ENCODE results near the gene RBM12. TPM values are rescaled to one million over a fixed set of nuclear protein-coding genes. Genes with fewer than 3 reads are reported as not detected.

RBM12 gene
- total and polyA plus RNA-seq, 2 experiments from 2014 or later: 18.5 to 36.0 TPM

DNA sequence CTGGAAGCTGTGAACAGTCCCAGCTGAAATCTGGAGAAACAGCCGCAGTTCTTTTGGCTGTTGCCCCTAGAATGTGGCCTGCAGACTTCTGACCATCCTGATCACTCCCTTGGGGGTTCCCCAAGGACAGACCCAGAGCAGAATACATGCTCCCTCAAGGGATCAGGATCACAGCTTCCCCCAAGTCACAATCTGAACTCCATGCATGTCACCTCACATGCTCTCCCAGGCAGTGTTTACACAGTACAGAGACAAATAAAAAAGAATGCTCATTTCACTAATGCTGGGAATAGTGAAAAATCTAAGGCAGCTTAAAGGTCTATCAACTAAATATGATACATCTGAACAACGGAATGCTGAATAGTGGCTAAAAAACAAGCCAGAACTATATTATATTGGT, 28.6 kb downstream of the RBM12 start:
- Histone ChIP-seq H3K27me3 (replicated peaks; ENCODE audit: insufficient read depth) (no peaks in the 10 kb centered on the region), H3K79me2 (ENCODE audit: insufficient read depth) (peaks cover 91% of the 10 kb centered on the region), H3K27ac (no peak overlapping the region), H2AFZ (no peak overlapping the region), H3K36me3 (ENCODE audit: low read depth) (no peaks in the 10 kb centered on the region), H3K9ac (no peak overlapping the region), H3K9me2 (ENCODE audit: insufficient read depth) (no peaks in the 10 kb centered on the region), H3K4me1 (ENCODE audit: insufficient read depth) (no peaks in the 10 kb centered on the region), H3F3A (ENCODE audit: insufficient read depth) (0 out of 2 replicates have a peak, but pooled peaks cover 8% of the 10 kb centered on the region), H3K4me2 (ENCODE audit: unreplicated experiment) (no peak overlapping the region), H4K20me1 (ENCODE audit: insufficient read depth) (0 out of 2 replicates have a peak, but pooled peaks cover 7% of the 10 kb centered on the region), H3K9me3 (ENCODE audit: low read depth) (no peaks in the 10 kb centered on the region), H3K4me3 (no peak overlapping the region)
- WGBS, 2 experiments (ENCODE audit: low coverage in 1 of 2, low lambda C conversion rate in 2 of 2, missing lambda C conversion rate in 2 of 2): 32 to 47% methylated on average over 2 of the region's 2 CpGs
- no peak for DNase-seq
- in situ Hi-C loops (cut with MboI): no loop called here
- TF ChIP-seq EZH2 (IDR thresholded peaks at IDR 0.05; ENCODE audit: insufficient read depth, poor library complexity, severe bottlenecking) (no peak), EZH2phosphoT487 (IDR thresholded peaks at IDR 0.05; ENCODE audit: insufficient read depth, low read depth) (no peak)

DNA sequence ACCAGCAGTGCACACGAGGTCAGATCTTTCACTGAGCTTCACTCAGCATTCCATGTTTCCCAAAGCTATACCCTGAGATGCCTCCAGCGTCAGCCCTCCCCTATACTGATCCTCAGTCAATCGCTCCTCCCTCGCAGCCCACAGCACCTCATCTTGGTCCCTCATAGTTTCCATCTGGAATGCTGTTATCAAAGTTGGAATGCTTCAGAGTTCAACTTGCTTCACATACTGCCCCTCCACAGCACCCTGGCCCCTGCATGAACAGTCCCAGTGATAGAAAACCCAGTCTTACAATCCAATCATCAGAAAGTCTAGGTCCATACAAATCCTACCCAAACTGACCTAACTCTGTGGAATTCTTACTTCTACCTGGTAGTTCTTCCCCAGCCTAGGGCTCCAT, 29.0 kb downstream of the RBM12 start:
- H3K27me3 ChIP-seq (replicated peaks; ENCODE audit: insufficient read depth): no peaks in the 10 kb centered on the region
- H3K9me2 ChIP-seq (ENCODE audit: insufficient read depth): no peaks in the 10 kb centered on the region
- no peak for DNase-seq
- H3K36me3 ChIP-seq (ENCODE audit: low read depth): peaks cover under 1% of the 10 kb centered on the region; the same call in 1 of the 2 replicates
- no peak overlapping the region for H3K27ac ChIP-seq
- TF ChIP-seq EZH2 (IDR thresholded peaks at IDR 0.05; ENCODE audit: insufficient read depth, poor library complexity, severe bottlenecking) (no peak), EZH2phosphoT487 (IDR thresholded peaks at IDR 0.05; ENCODE audit: insufficient read depth, low read depth) (no peak)
- in situ Hi-C loops (cut with MboI): no loop called here
- 0 out of 2 replicates have a peak, but pooled peaks cover 6% of the 10 kb centered on the region for H3F3A ChIP-seq (ENCODE audit: insufficient read depth)
- 38 to 40% methylated on average over 4 of the region's 4 CpGs for WGBS, 2 experiments (ENCODE audit: low coverage in 1 of 2, low lambda C conversion rate in 2 of 2, missing lambda C conversion rate in 2 of 2)
- H2AFZ ChIP-seq: no peak overlapping the region
- H4K20me1 ChIP-seq (ENCODE audit: insufficient read depth): 0 out of 2 replicates have a peak, but pooled peaks cover 7% of the 10 kb centered on the region
- H3K4me3 ChIP-seq: no peak overlapping the region
- no peaks in the 10 kb centered on the region for H3K9me3 ChIP-seq (ENCODE audit: low read depth)
- no peaks in the 10 kb centered on the region for H3K4me1 ChIP-seq (ENCODE audit: insufficient read depth)
- peaks cover 86% of the 10 kb centered on the region for H3K79me2 ChIP-seq (ENCODE audit: insufficient read depth)
- H3K9ac ChIP-seq: no peak overlapping the region
- H3K4me2 ChIP-seq (ENCODE audit: unreplicated experiment): no peak overlapping the region

DNA sequence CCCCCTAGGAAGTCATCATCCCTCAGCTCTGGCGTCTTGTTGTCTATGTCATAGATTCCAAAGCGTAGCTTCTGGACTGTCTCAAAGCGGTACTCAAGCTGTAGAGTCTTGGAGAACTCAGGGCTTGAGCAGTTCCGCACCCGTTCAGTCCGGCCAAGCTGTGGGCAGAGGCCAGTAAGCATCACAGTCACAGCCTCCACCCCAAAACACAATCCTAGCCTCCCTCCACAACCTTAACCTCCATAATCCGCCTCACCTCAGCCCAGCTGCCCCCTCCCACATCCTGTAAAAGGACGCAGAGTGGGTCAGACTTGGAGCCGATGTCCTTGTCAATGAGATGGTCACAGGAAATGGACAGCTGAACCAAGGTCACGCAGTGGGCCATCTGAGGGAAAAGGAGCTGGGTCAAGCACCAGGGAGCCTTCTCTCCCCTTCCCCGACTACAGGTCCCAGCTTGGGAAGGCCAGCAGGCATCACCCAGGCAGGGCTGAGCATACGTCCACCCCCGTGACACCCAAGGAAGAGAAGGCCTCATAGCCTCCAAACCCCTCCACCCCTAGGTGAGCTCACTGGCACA, 32.1 kb downstream of the RBM12 start:
- Histone ChIP-seq H3K9me2 (ENCODE audit: insufficient read depth) (no peaks in the 10 kb centered on the region), H3K27ac (no peak overlapping the region), H3F3A (ENCODE audit: insufficient read depth) (0 out of 2 replicates have a peak, but pooled peaks cover 7% of the 10 kb centered on the region), H2AFZ (no peak overlapping the region), H3K4me2 (ENCODE audit: unreplicated experiment) (no peak overlapping the region), H3K9ac (no peak overlapping the region), H3K36me3 (ENCODE audit: low read depth) (peaks cover 18% of the 10 kb centered on the region; the same call in 1 of the 2 replicates), H3K4me1 (ENCODE audit: insufficient read depth) (no peaks in the 10 kb centered on the region), H4K20me1 (ENCODE audit: insufficient read depth) (no peaks in the 10 kb centered on the region), H3K27me3 (replicated peaks; ENCODE audit: insufficient read depth) (no peaks in the 10 kb centered on the region), H3K9me3 (ENCODE audit: low read depth) (no peaks in the 10 kb centered on the region), H3K4me3 (no peak overlapping the region), H3K79me2 (ENCODE audit: insufficient read depth) (peaks cover 56% of the 10 kb centered on the region)
- in situ Hi-C loops (cut with MboI): no loop called here
- 94 to 98% methylated on average over 13 of the region's 13 CpGs for WGBS, 2 experiments (ENCODE audit: low coverage in 1 of 2, low lambda C conversion rate in 2 of 2, missing lambda C conversion rate in 2 of 2)
- TF ChIP-seq EZH2 (IDR thresholded peaks at IDR 0.05; ENCODE audit: insufficient read depth, poor library complexity, severe bottlenecking) (no peak), EZH2phosphoT487 (IDR thresholded peaks at IDR 0.05; ENCODE audit: insufficient read depth, low read depth) (no peak)
- DNase-seq: no peak

DNA sequence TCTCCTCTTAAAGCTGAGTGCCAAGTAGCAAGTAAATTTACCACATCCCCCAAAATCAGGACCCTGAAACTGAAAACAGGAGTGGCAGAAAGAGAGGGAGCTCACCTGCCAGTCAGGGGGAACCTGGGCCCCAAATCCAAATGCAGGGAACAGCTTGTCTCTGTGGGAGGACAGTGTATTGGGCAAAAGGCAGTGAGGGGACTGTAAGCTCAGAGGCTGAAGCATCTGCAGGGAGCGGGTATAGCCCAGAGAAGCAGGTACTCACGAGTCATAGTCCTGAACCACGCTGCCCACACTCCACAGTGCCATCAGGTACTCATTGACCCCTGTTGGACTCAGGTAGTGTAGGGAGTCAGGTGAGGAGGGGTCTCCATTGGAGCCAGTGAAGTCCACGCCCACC, 34.1 kb downstream of the RBM12 start:
- no peak overlapping the region for H3K4me2 ChIP-seq (ENCODE audit: unreplicated experiment)
- no peak overlapping the region for H3K9ac ChIP-seq
- H4K20me1 ChIP-seq (ENCODE audit: insufficient read depth): no peaks in the 10 kb centered on the region
- no peak overlapping the region for H3K27ac ChIP-seq
- no peak overlapping the region for H3K4me3 ChIP-seq
- no peak for DNase-seq
- no peak overlapping the region for H2AFZ ChIP-seq
- H3K4me1 ChIP-seq (ENCODE audit: insufficient read depth): no peaks in the 10 kb centered on the region
- no peaks in the 10 kb centered on the region for H3K27me3 ChIP-seq (replicated peaks; ENCODE audit: insufficient read depth)
- peaks cover 36% of the 10 kb centered on the region for H3K79me2 ChIP-seq (ENCODE audit: insufficient read depth)
- peaks cover 24% of the 10 kb centered on the region; the same call in 1 of the 2 replicates for H3K36me3 ChIP-seq (ENCODE audit: low read depth)
- TF ChIP-seq EZH2phosphoT487 (IDR thresholded peaks at IDR 0.05; ENCODE audit: insufficient read depth, low read depth): no peak
- TF ChIP-seq EZH2 (IDR thresholded peaks at IDR 0.05; ENCODE audit: insufficient read depth, poor library complexity, severe bottlenecking): no peak
- in situ Hi-C loops (cut with MboI): no loop called here
- 0 out of 2 replicates have a peak, but pooled peaks cover 7% of the 10 kb centered on the region for H3F3A ChIP-seq (ENCODE audit: insufficient read depth)
- H3K9me2 ChIP-seq (ENCODE audit: insufficient read depth): no peaks in the 10 kb centered on the region
- no peaks in the 10 kb centered on the region for H3K9me3 ChIP-seq (ENCODE audit: low read depth)
- WGBS, 2 experiments (ENCODE audit: low coverage in 1 of 2, low lambda C conversion rate in 2 of 2, missing lambda C conversion rate in 2 of 2): 96 to 100% methylated on average over 4 of the region's 4 CpGs
